Measurements from ENCODE around the gene FAM131B. TPM values are rescaled to one million over a fixed set of nuclear protein-coding genes. Genes with fewer than 3 reads are reported as not detected.
A peak's percentile ranks its signal among the peaks of the same experiment; 100 is the strongest.

Gene FAM131B
- total and polyA plus RNA-seq, 9 of the 15 experiments (the other 6 are each of a cell fraction or from before 2014, with no cell fraction given) = 0.03 to 0.04 TPM; not detected in 7

DNA sequence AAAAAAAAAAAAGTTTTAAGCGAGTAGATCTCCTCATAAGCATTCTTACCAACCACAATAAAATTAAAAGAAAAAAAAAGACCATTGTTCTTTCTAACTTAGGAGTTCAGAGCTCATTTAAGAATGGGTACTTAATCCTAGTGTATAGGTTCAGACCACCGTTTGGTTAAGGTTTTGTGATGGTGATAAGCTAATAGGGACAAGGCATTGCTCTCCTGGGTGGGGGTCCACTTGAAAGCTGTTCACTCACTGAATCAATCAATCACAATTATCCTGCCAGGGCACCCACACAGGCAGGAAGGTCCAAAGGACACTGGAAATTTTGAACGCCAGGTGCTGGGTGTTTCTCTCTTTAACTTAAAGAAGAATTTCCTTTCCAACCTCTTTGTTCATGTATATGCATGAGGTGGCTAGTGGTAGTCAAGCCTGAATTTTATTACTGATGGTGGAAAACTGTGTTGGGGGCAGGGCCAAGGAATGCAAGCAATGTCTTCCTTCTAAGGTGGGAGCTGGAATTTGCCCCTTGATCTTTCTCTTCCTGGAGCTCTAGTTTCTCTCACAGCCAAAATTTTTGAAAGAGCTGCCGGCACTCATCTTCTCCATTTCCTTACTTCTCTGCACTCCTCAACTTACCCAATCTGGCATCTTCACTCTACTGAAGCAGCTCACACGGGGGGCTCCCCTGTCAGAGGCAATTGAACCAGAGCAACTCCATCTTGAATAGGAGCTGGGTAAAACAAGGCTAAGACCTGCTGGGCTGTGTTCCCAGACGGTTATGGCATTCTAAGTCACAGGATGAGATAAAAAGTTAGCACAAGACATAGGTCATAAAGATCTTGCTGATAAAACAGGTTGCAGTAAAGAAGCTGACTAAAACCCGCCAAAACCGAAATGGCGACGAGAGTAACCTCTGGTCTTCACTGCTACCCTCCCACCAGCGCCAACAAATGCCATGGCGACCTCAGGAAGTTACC, 7.5 kb upstream of the FAM131B start (continued):
- TF ChIP-seq MXD1 (CRISPR knock-in tag; IDR thresholded peaks at IDR 0.05; ENCODE audit: borderline replicate concordance, poor library complexity, severe bottlenecking) (no peak), RAD21 (CRISPR knock-in tag; conservative IDR thresholded peaks at IDR 0.05 in 1 of 2, IDR thresholded peaks at IDR 0.05 in 1 of 2) (peak in 1 of 2 experiments; percentile 42; a peak in 2 of 4 replicates), ARID1B (IDR thresholded peaks at IDR 0.05) (no peak), SMAD3 (CRISPR knock-in tag; conservative IDR thresholded peaks at IDR 0.05) (peak; percentile 99), JUNB (CRISPR knock-in tag; conservative IDR thresholded peaks at IDR 0.05) (peak; percentile 86), ZNF518B (CRISPR knock-in tag; IDR thresholded peaks at IDR 0.05) (peak; percentile 90), ZNF197 (CRISPR knock-in tag; IDR thresholded peaks at IDR 0.05; ENCODE audit: low read depth) (peak; percentile 99), EP300 (IDR thresholded peaks at IDR 0.05; ENCODE audit: low read length) (no peak), ZNF445 (CRISPR knock-in tag; IDR thresholded peaks at IDR 0.05; ENCODE audit: low read depth) (peak; percentile 89), ZNF124 (CRISPR knock-in tag; IDR thresholded peaks at IDR 0.05) (no peak), THRA (IDR thresholded peaks at IDR 0.05) (no peak), SMC3 (conservative IDR thresholded peaks at IDR 0.05; ENCODE audit: insufficient read depth, low read depth, low read length) (no peak), ZKSCAN3 (CRISPR knock-in tag; IDR thresholded peaks at IDR 0.05) (peak; percentile 86), FOSL1 (tag; conservative IDR thresholded peaks at IDR 0.05) (0 out of 2 replicates have a peak, but pooled peaks have one; percentile 52), RNF2 (IDR thresholded peaks at IDR 0.05) (peak; percentile 52; the same call in 1 of the 2 replicates)
- TF ChIP-seq, protein P1, sequence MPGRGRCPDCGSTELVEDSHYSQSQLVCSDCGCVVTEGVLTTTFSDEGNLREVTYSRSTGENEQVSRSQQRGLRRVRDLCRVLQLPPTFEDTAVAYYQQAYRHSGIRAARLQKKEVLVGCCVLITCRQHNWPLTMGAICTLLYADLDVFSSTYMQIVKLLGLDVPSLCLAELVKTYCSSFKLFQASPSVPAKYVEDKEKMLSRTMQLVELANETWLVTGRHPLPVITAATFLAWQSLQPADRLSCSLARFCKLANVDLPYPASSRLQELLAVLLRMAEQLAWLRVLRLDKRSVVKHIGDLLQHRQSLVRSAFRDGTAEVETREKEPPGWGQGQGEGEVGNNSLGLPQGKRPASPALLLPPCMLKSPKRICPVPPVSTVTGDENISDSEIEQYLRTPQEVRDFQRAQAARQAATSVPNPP (IDR thresholded peaks at IDR 0.05; ENCODE audit: borderline replicate concordance, insufficient read depth, insufficient read length) = no peak
- TF ChIP-seq, protein P2, sequence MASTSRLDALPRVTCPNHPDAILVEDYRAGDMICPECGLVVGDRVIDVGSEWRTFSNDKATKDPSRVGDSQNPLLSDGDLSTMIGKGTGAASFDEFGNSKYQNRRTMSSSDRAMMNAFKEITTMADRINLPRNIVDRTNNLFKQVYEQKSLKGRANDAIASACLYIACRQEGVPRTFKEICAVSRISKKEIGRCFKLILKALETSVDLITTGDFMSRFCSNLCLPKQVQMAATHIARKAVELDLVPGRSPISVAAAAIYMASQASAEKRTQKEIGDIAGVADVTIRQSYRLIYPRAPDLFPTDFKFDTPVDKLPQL (IDR thresholded peaks at IDR 0.05; ENCODE audit: extremely low read depth, insufficient read length) = no peak
- TF ChIP-seq, protein P3, sequence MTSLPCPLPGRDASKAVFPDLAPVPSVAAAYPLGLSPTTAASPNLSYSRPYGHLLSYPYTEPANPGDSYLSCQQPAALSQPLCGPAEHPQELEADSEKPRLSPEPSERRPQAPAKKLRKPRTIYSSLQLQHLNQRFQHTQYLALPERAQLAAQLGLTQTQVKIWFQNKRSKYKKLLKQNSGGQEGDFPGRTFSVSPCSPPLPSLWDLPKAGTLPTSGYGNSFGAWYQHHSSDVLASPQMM (CRISPR knock-in tag; IDR thresholded peaks at IDR 0.05) = peak; percentile 38; the same call in 1 of the 2 replicates
